Ovary (tissue), 3 donors: Measurements from ENCODE around the gene SNTA1.

Experiments used
- CTCF ChIP-seq, 3 donors: fragments of 450-650 bp in 2 of 3; fragments of 200-600 bp in 1 of 3; IDR thresholded peaks; one replicate each; pipeline versions ENCODE4 v1.5.1 to v1.8.0; 2016 to 2022; ENCODE audit warnings: antibody characterized with exemption in 3 of 3, mild to moderate bottlenecking in 1 of 3
- EP300 ChIP-seq: sonication (generic); formaldehyde crosslinking; IDR thresholded peaks from one replicate; pipeline ENCODE4 v1.6.1; 2017; ENCODE audit warnings: antibody characterized with exemption
- POLR2A ChIP-seq: fragments of 450-650 bp; IDR thresholded peaks from one replicate; pipeline ENCODE4 v1.6.1; 2017; ENCODE audit warnings: antibody characterized with exemption, mild to moderate bottlenecking, moderate library complexity
- donor health status: DM: no; HTN: no; CAD: no.

DNA sequence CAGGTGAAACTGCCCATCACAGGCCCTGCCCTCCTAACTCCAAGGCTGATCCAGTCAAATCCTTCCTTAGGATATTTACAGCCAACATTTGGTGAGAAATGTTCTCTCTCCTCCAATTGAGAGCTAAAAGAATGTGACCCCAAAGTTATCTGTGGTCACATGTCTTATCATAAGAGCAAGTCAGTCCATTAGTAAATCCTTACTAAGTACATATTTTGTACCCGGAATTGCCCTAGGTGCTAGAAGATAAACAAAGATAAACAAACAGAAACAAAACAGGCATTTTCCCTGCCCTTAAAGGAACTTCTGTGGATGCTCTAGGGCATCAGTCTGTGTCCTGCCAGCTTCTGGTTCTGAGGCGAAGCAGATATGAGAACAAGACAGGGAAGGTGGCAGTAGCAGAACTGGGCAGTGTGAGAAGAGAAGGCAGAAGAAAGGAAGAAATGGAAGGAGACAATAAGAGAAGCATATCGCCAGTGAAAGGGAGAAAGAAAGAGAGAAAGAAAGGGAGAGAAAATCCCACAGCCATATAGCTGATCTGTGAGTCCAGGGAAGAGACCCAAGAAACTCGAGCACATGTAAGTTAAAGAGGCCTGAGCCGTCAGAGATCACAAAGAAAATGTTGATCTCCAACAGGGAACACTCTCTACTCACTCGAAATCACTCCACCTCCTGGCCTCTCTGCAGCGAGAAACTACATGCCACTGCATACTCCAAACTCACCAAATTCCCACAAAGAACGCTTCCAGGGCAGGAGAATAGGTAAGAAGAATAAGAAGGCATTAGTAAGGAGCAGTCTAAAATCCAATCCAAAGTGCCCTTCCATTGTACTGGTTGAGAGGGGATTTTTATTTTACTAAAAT, 83.9 kb downstream of the SNTA1 start:
- TF ChIP-seq CTCF (IDR thresholded peaks at IDR 0.05) (no peak), POLR2A (no peak), EP300 (no peak)
